Measurements from ENCODE around the gene KLC1.

The KLC1 gene

GRCh38 chr14:103671911-103672310 lies 42.9 kb downstream of the KLC1 start:
- Histone ChIP-seq H3K36me3 (ENCODE audit: low read length) (peaks cover 33% of the 10 kb centered on the region), H3K4me3 (ENCODE audit: insufficient read depth, low read length, poor library complexity, severe bottlenecking) (no peak overlapping the region), H3K4me2 (ENCODE audit: low read depth, low read length, poor library complexity, severe bottlenecking) (no peak overlapping the region), H4K20me1 (ENCODE audit: low read depth, low read length) (no peaks in the 10 kb centered on the region), H3K9me3 (ENCODE audit: insufficient read depth, low read length) (no peaks in the 10 kb centered on the region), H3F3A (ENCODE audit: insufficient read depth) (no peaks in the 10 kb centered on the region), H3K9ac (ENCODE audit: low read length) (no peak overlapping the region), H3K27ac (ENCODE audit: low read depth, low read length) (no peak overlapping the region), H3K79me2 (ENCODE audit: insufficient read depth, low read length) (no peaks in the 10 kb centered on the region), H3K27me3 (ENCODE audit: low read length) (no peaks in the 10 kb centered on the region), H3K9me2 (replicated peaks; ENCODE audit: insufficient read depth, low read length) (no peaks in the 10 kb centered on the region), H2AFZ (ENCODE audit: low read depth, low read length, severe bottlenecking) (no peak overlapping the region)
- TF ChIP-seq CTCF (IDR thresholded peaks at IDR 0.05; ENCODE audit: insufficient read depth, low read length, poor library complexity, severe bottlenecking) (no peak), EZH2phosphoT487 (conservative IDR thresholded peaks at IDR 0.05; ENCODE audit: low read length) (no peak)

DNA sequence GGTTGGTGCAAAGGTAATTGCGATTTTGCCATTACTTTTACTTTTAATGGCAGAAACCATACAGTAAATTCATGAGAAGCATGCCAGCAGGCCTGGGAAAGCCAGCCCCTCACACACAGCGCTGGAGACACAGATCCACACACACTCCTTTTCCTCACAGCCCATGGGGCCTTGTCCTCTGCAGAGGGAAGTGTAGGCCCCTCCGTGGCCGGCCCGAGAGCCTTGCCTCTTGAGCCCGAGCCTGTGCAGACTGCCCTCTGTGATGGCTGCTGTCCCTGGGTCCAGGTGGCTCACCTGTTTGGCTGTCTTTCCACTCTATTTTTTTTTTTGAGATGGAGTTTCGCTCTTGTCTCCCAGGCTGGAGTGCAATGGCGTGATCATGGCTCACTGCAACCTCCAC lies 46.9 kb downstream of the KLC1 start:
- Histone ChIP-seq H3K36me3 (ENCODE audit: low read length) (peaks cover 19% of the 10 kb centered on the region), H3K9ac (ENCODE audit: low read length) (no peak overlapping the region), H3K4me3 (ENCODE audit: insufficient read depth, low read length, poor library complexity, severe bottlenecking) (no peak overlapping the region), H3F3A (ENCODE audit: insufficient read depth) (peaks cover 10% of the 10 kb centered on the region; the same call in 1 of the 2 replicates), H3K27ac (ENCODE audit: low read depth, low read length) (no peak overlapping the region), H2AFZ (ENCODE audit: low read depth, low read length, severe bottlenecking) (no peak overlapping the region), H3K27me3 (ENCODE audit: low read length) (no peaks in the 10 kb centered on the region), H4K20me1 (ENCODE audit: low read depth, low read length) (no peaks in the 10 kb centered on the region), H3K79me2 (ENCODE audit: insufficient read depth, low read length) (no peaks in the 10 kb centered on the region), H3K9me3 (ENCODE audit: insufficient read depth, low read length) (no peaks in the 10 kb centered on the region), H3K4me2 (ENCODE audit: low read depth, low read length, poor library complexity, severe bottlenecking) (no peak overlapping the region), H3K9me2 (replicated peaks; ENCODE audit: insufficient read depth, low read length) (no peaks in the 10 kb centered on the region)
- TF ChIP-seq CTCF (IDR thresholded peaks at IDR 0.05; ENCODE audit: insufficient read depth, low read length, poor library complexity, severe bottlenecking) (no peak), EZH2phosphoT487 (conservative IDR thresholded peaks at IDR 0.05; ENCODE audit: low read length) (no peak)

DNA sequence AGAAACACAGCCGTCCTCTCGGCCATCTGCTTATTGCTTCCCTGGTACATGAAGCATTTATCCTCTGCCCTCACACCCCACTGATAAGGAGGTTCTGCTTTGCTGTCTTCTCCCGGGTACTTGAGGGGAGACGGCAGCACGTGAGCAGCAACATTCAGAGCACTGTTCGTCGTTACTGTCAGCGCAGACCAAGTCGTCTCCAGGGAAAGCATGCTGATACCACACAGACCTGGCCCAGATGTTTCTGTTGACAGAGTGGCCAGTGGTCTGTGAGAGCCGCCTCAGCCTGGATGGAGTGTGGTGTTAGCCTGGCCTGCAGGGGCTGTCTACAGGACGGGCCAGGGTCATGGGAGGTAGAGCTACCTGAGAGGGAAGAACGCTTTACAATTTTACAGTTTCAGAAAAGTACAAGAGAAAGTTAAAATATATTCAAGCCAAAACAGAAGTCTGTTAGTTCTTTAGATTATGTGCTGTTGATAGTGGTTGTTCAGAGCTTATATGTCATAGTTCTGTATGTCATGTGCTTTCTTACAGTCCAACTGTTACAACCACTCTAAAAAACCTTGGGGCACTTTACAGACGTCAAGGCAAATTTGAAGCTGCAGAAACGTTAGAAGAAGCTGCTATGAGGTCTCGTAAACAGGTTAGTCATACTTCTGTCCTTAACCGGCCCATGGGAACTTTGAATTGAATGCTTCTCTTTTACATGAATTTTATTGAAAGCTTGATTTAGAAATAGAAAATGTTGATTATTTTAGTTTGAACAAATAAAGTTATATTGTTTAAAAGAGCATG lies 48.1 kb downstream of the KLC1 start:
- Histone ChIP-seq H3K9ac (ENCODE audit: low read length) (no peak overlapping the region), H3K79me2 (ENCODE audit: insufficient read depth, low read length) (no peaks in the 10 kb centered on the region), H3K27ac (ENCODE audit: low read depth, low read length) (no peak overlapping the region), H2AFZ (ENCODE audit: low read depth, low read length, severe bottlenecking) (no peak overlapping the region), H3K4me3 (ENCODE audit: insufficient read depth, low read length, poor library complexity, severe bottlenecking) (no peak overlapping the region), H4K20me1 (ENCODE audit: low read depth, low read length) (no peaks in the 10 kb centered on the region), H3F3A (ENCODE audit: insufficient read depth) (peaks cover 10% of the 10 kb centered on the region; the same call in 1 of the 2 replicates), H3K27me3 (ENCODE audit: low read length) (no peaks in the 10 kb centered on the region), H3K4me2 (ENCODE audit: low read depth, low read length, poor library complexity, severe bottlenecking) (no peak overlapping the region), H3K36me3 (ENCODE audit: low read length) (peaks cover 17% of the 10 kb centered on the region), H3K9me3 (ENCODE audit: insufficient read depth, low read length) (no peaks in the 10 kb centered on the region), H3K9me2 (replicated peaks; ENCODE audit: insufficient read depth, low read length) (no peaks in the 10 kb centered on the region)
- TF ChIP-seq EZH2phosphoT487 (conservative IDR thresholded peaks at IDR 0.05; ENCODE audit: low read length) (no peak), CTCF (IDR thresholded peaks at IDR 0.05; ENCODE audit: insufficient read depth, low read length, poor library complexity, severe bottlenecking) (no peak)

Measured in SU-DHL-6 (cell line).